NCI-H1105 treated with DMSO at 0.1 percent for 48 hours (cell line): ENCODE data around the gene PSMB5.

ENCODE experiments used
- DNase-seq: peaks from one replicate; lab custom pipeline; 2025; lab: John Stamatoyannopoulos, UW

Gene PSMB5

DNA sequence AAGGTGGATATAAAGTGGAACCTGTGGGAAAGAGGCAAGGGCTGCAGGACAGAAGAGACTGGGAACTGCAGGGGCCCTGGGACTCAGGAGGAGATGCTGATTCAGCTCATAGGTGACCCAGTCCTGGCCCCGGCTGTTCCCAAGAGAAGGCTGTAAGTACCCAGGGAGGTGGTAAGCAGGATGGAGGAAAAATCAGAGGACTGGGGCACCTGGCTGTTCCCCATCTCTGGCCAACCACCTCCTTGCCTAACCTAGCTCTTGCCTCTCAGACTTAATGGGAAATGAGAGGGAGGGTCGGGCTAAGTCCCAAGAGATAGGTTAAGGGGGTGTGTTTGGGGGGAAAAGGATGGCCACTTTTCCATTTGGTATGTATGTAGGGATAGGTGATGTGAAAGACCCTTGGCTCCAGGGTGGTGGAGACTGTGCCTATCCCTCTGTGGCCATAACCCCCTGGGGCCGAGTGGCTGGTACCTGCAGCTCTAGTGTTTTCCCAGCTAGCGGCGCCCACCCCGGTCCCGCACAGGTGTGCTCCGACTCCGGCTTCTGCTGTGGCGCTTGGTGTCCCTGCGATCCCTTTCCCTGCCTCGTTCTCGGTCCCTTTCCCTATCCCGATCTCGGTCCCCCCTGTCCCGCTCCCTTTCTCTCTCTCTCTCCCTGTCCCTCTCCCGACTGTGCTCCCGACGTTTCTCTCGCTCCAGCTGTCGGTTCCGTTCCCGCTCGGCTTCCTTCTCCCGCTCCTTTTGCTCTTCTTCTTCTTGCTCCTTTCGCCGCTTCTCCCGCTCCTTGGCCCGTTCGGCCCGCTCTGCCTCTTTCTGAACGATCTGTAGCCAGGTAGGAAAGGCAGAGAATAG, 24.2 kb upstream of the PSMB5 start:
- no peak for DNase-seq

DNA sequence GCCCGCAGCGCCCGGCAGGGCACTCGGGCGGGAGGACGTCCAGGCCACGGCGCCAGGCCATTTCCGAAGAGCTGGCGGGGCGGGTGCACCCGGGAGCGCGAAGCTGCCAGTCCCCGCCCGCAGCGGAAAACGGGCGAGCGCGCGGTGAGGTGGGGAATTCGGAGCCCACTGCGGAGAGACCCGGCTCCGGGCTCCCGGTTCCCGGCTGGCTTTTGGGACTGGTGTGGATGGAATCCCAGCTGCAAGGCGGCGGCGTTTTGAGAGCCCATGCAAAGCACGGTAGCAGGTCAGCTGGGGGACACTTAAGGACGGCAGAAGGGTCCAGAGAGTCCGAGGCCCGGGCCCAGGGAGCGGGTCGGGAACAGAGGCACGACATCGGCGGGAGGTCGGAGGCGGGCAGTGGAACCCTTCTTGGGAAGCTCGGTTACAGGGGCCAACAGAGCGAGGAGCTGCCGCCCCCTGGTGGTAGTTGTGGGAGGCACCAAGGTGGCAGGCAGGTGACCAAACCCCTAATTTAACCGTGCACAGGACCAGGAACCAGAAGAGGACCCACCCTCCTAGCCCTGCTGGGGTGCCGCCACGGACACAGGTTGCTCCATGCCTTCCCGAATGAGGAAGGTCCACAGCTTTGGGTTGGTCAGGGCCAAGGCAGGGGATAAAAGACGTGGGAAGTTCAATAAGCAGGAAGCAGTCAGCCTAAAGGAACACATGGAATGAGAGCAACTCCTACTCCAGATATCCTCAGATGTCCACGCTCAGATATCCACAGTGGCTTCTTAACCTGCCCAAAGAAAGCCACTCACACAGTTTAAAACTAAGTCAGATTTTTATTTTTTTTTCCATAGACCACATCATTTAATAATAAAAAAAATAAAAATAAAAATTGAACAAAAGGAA, 23.3 kb upstream of the PSMB5 start:
- DNase-seq: no peak

DNA sequence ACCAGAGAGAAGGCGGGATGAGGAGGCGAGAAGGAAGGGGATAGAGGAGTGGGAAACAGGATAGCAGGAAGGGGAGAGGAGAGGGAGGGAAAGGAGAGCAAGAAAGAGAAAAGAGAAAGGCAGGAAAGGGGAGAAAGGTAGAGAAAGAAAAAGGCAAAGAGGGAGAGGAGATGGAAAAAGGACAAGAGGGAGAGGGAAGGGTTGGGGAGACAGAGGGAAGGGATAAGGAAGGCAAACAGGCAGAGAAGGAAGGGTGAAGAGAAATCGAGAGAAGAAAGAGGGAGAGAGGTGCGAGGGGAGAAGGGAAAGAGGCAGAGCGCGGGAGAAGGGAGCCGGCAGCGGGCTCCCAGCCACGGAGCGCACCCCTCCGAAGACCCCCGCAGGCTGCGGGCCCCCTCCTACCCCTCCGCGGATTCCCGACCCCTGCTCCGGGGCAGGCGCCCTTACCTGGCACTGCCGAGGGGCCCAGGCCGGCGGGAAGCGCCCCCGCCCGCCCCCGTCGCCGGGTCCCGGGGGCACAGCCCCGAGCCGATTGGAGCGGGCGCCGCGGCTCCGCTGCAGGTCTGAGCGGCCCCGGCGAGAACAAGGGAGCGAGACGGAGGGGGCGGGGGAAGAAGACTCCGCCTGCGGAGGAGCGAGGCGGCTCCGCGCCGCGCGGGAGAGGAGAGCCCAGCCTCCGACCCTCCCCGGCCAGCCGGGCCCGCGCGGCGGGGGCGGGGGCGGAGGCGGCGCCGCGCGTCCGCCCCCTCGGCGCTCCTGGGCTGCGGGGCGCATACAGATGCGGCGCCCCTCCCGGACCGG, 22.5 kb upstream of the PSMB5 start, which contains the start of gene CDH24:
CDH24 (minus strand) TSS at position 565 of the 801 bp plus-strand sequence. CDS start 1,787 bp downstream, outside the sequence.
- no peak for DNase-seq

DNA sequence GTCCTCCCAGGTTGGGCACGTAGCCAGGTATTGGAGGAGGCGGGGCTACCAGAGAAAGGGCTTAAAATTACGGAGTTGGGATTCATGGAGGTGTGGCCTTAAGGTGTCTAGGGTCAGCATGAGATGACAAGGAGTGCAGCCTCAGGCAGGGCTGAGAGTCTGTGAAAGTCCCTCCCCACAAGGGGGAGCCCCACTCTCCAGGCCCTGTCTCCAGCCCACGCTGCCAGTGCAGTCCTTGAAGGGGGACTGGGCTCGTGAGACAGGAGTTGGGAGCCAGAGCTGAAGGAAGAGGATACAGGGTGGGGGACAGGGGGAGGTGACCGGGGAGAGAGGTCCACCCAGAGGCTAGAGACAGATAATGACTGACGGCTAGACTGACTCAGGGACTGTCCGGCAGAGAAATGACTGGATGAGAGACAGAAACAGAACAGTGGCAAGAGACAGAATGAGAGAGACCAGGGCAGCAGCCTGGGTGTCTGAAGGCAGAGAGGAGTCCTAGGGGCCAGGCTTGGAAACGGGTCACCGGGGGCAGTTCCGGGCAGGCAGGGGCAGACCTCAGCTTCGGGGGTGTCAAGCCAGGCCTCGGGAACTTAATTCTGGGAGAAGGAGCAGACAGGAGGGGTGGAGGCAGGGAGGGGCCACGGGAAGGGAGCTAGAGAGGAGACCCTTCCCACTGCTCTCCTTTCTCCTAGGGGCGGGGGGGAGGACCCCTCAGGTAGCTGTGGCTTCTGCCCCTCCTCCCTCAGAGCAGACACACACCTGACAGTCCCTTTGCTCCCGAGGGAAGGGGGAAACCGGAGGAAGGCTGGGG, 21.6 kb upstream of the PSMB5 start:
- no peak for DNase-seq

DNA sequence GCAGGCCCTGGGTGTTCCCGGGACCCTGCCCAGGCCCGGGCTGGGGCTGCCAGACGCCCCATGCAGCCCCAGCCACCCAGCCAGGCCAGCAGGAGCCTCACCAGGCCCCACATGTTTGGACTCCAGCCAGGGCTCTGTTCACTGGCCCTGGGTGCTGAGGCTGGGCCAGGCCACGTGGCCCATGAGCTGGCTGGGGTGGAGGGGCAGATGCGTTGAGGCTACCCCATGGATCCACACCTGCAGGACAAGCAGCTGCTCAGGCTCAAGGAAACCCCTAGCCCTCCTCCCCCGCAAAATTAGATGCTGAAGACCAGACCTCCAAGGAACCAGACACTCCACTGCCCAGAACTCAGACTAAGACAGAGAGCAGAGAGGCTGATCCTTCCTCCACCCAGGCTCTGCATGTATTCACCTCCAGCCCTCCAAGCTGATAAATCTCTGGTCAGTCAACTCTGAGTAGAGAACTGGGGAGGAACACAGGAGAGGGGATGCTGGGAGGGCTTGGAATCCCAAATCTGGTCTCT, 21.0 kb upstream of the PSMB5 start:
- no peak for DNase-seq

DNA sequence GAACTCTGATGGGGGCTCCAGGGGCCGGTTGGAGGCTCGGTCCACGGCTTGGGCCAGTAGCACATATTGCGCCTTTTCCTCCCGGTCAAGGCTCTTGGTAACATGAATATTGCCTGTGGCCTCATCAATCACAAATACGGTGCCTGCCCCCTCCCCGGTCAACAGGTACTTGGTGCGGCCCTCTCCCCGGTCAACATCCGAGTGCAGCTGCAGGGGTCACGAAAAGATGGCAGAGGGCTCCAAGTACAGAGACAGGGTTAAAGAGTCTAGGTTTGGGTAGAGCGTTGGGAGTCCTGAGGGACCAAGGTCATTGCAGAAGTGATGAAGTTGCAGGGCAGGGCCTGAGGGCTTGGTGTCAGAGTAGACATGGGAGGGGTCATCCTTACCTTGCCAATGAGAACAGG, 20.4 kb upstream of the PSMB5 start:
- DNase-seq: no peak

DNA sequence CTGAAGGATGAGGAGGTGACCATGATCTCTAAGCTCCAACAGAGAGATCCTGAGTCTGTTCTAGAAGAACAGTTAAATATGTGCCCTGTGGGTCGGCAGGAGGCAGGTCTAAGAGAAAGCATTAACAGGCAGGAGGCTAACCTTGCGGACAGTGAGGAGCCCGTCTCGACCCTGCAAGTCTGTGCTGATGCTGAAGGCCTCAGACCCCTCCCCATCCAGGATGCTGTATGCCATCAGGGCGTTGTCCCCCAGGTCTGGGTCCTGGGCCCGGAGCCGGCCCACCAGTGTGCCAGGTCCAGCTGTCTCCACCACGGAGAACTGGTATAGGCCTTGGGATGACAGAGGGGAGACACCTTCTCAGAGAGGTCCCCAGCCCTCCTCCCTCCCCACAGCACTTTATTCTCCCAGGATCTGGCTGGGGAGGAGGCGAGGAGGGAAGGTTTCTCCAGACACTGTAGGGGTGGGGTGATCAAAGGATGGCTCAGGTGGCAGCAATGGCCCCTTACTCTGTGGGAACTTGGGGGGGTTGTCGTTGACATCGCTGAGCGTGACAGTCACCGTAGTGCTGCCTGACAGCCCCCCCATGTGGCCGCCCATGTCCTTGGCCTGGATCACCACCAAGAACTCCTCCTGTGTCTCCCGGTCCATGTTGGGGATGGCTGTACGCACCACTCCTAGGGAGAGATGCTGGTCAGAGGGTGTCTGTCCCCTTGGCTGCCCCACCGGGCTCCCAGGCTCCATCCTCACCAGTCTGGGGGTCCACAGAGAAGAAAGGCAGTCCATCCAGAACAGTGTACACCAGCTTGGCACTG, 19.5 kb upstream of the PSMB5 start:
- no peak for DNase-seq

DNA sequence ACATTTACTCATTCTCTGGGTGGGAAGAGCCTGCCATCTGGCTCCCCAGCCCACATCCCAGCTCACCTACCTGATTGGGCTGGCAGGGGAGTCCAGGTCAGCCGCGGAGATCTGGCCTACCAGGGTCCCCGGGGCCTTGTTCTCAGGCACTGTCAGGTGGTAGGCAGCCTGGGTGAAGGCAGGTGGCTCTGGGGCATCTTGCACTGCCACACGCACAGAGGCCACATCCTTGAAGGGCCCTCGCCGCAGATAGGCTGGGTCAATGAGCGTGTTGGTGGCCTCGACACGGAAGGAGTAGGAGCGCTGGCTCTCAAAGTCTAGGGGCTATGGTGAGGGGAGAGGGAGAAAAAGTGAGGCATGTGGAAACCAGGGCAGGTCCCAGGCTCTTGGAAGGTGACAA, 18.7 kb upstream of the PSMB5 start:
- DNase-seq: no peak

DNA sequence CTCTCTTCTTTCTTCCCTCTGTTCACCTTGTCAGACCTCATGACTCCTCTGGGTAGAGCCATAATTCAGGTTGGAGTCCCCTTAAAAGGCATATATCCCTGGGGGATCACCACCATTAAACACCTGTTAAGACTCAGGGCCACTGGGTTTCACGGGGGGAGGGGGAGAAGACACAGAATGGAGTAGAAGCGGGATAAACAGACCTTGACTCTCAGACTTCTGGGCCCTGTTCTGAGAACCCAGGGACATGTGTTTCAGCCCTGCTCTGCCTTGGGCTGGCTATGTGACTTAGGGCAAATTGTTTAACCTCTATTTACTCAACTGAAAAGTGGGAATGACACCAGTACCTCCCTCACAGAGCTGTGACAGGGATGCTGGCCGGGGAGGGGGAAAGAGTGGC, 18.0 kb upstream of the PSMB5 start:
- DNase-seq: no peak

DNA sequence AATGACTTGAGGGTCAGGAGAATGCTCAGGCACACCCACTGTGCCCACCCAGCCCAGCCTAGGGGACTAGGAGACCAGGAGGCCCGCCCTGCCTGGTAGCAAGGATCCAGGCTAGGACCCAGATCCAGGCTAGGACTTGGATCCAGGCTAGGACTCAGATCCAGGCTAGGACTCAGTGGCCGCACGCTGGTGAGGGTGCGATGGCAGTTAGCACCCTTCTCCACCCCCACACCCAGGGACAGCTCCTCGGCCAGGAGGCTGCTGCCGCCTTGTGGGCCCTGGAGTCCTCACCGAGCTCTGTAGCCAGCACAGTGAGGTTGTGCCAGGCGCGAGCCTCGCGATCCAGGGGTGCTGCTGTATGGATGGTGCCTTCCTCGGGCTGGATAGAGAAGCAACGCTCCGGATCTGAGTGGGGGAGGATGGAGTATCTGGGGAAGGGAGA, 17.5 kb upstream of the PSMB5 start:
- no peak for DNase-seq

DNA sequence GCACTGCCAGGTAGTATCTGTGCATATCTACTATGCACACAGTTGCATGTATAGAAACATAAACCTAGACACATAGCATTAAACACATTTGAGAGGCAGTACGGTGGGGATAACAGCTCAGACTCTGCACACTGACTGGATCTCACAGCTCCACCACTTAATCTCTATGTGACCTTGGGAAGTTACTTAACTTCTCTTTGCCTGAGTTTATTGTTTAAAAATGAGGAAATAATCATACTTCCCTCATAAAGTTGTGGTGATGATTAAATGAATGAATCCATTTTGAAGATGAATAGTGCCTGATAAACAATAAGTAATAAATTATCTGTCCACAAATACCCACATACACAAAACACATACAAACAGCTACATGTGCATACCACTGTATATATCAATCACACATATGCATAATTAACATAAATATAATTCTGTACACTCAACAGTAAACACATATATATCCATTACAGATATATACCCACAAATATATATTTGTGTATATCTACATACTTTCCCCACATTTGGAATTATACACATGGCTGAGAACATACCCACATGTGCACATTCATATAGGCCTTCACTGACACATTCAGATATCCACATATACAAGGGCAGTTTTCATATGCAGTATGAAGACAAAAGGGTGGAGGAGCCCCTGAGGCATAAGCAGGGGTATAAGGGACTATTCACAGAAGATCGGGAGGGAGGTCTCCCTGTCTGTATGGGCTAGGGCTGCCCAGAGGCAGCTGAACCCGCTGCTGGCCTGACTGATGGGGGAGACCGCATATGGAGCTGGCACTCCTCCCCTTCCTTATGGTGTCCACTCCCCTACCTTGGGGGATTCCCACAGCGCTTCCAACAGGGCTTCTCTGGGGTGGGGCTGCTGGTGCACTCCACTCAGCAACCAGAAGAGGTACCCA, 16.7 kb upstream of the PSMB5 start:
- no peak for DNase-seq

DNA sequence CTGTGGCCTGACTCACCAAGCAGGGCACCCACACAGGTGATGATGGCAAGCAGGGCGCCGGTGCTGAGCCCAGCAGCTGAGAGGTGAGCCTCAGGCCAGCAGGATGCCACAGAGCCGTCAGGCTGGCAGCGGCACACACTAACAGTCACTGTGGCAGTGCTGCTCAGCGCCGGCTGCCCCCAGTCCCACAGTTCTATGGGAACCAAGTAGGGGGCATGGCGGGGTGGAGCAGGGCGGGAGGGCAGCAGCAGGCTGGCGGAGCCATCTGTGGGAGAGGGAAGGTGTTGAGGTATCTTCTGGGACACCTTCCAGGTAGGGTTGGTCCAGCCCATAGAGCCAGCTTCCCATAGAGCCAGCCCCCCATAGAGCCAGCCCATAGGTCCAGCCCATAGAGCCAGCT, 14.3 kb upstream of the PSMB5 start:
- no peak for DNase-seq

DNA sequence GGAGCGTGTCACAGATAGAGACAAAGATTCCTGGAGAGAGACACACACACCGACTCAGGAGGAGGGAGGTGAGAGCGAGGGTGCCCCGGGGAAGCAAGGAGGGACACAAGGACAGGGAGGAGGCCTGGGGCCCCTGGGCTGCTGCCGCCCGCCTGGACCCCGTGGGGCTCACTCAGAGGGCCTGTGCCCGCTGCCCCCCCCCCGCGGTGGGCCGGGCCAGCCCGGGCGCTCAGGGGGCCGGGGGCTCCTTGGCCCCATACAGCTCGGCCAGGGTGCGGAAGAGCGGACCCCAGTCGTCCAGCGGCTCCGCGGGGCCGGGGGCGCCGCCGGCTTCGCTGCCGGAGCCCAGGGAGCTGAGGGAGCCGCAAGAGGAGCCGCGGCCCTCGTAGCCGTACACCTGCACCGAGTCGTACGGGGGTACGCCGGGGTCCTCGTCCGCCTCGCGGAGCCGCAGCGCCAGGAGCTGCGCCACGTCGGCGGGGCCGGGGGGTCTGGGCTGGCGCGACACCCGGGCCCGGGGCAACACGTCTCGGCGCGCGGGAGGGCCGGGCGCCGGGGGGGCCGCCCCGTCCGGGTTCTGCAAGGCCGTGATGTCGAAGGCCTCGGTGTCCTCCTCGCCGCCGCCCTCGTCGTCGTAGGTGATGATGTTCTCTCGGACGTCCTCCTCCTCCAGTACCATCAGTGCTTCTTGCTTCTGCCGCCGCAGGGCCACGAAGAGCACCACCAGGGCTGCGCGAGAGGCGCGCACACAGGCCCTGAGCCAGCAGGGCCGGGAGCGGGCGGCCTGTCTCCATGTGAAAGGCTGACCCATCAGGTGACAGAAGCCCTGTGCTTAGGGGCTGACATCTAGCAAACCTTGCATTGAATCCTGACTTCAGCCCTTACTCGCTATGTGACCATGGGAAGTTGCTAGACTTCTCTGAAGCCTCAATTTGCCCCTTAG, 13.3 kb upstream of the PSMB5 start:
- DNase-seq: no peak

DNA sequence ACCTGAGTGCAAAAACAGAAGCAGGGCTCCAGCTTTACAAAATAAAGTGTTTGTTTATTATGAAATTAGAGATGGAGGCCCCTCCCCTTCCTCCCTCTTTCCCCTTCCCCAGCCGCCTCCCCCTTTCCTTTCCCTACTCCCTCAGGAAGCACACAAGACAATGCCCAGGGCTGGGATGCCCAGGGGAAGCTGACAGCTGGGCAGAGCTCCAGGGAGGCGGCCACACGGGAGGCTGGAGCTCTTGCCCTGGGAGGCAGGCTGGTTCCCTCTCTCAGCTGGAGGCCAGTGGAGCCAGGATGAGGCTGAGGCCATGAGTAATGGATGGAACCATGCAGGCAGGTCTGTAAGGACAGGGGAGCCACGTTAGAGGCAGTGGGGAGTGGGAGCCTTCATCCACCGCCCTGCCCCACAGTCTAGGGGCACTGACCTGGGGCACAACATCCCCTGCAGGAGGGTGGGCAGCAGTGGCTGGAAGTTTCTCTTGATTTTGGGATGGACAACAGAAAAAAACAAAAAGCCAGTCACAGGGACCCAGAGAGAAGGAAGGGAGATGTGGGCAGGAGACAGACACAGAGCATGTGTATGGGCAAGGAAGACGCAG, 12.4 kb upstream of the PSMB5 start:
- DNase-seq: no peak

DNA sequence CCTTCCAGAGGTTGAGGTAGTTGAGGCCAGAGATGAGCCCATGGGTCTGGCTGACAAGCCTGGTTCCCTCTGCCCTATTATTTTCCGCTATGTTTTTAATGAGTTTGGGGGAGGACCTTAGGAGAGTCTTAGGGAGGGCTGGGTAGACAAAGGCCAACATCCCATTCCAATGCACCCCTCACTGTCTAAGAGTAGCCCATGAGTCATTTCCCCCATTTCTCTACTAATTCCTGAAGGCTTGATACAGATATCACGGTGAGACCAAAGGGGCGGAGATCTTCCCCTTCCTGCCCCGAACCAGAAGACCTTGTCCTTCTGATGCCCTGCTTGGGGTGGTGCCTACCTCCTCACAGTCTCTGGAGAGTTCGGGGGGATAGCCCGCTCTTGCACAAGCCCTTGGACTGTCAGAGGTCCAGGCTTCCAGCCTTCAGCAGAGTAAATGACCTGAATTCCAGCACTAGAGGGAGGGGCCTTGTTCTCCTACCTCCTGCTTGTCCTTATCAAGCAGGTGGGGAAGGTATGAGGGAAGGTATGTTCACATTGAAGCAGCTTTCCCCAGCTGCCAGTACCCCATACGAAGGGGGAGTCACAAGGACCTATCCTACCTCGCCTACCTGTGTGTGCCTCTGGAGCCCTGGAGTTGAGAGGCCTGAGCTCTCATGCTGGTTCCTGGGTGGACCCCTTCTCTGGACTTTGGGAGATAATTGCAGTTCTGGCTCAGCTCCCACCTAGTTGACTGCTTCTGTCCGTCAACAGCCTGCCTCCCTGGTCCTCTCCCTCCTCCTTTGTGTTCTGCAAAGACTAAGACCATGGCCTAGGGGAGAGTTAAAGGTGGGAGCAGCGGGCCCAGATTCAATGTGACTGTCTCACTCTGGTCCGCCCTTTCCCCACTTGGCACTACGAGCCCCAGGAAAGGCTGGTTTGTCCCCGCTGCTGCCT, 11.0 kb upstream of the PSMB5 start:
- no peak for DNase-seq

DNA sequence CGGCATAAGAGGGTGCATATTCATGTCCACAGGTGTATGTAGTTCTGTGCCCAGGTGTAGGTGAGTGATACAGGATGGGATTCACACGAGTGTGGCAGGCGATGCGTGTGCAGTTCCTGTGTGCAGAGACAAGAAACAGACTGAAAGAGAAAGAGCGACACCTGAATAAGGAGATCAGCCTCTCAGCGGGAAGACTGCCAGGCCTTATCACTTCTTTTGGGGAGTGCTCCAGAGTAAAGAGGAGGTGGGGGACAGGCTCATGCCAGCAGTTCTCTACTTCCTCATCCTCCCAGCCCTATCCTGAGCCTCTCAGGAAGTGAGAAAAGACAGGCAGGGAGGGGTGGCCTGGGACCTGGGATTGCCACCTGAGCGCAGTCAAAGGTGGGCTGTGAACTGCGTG, 10.1 kb upstream of the PSMB5 start:
- DNase-seq: no peak
